ENCODE results near the gene ARHGAP10.

GRCh38 chr4:148074462-148074861 lies 342.6 kb downstream of the ARHGAP10 start:
- TF ChIP-seq POLR2A (IDR thresholded peaks at IDR 0.05; ENCODE audit: low read length) (no peak), GATA1 (IDR thresholded peaks at IDR 0.05; ENCODE audit: low read depth, low read length) (no peak)

All from erythroblast (primary cell).